CD4-positive, alpha-beta T cell (primary cell): ENCODE measurements around the gene RYR2. TPM values are rescaled to one million over a fixed set of nuclear protein-coding genes. Genes with fewer than 3 reads are reported as not detected.
"Not testable (repeated sequence)": the region's sequence is repeated elsewhere in the genome, so short reads cannot be mapped to it uniquely, and the experiment has no call there.

ENCODE experiments used
- ATAC-seq: fragments of 200-7000 bp; cut with Tn5 transposase; one replicate; pipeline ENCODE4 v1.10.0; 2022; ENCODE audit warnings: mild to moderate bottlenecking; ENCODE audit not compliant: poor library complexity
- CTCF ChIA-PET: fragments of 350-600 bp; sonication (Branson Sonifier 250); formaldehyde crosslinking; loops from one replicate; lab custom pipeline; 2021; ENCODE audit warnings: antibody characterized with exemption, inconsistent platforms; lab: Charles Lee
- POLR2A ChIA-PET: fragments of 350-600 bp; sonication (Branson Sonifier 250); formaldehyde crosslinking; loops from one replicate; lab custom pipeline; 2021; ENCODE audit warnings: antibody characterized with exemption, inconsistent platforms; lab: Charles Lee
- DNase-seq, 14 experiments: peaks; one replicate each; pipeline ENCODE4 v3.0.0-alpha.2; 2013 to 2020; ENCODE audit warnings: mixed read lengths in 2 of 14
- H3K27ac ChIP-seq, 2 donors: one replicate each; pipeline versions ENCODE4 v1.5.1 to v1.7.0; 2013; ENCODE audit warnings: low read length in 2 of 2, low read depth in 1 of 2, mild to moderate bottlenecking in 1 of 2
- H3K27me3 ChIP-seq, 2 experiments: 1 replicate in 1 of 2; 2 replicates in 1 of 2; pipeline versions ENCODE4 v1.6.1 to v1.7.0; 2013; ENCODE audit warnings: low read length in 2 of 2, control low read depth in 1 of 2, mild to moderate bottlenecking in 1 of 2, moderate library complexity in 1 of 2; ENCODE audit not compliant: insufficient read depth in 2 of 2, control insufficient read depth in 1 of 2
- H3K36me3 ChIP-seq: one replicate; pipeline ENCODE4 v1.6.1; 2013; ENCODE audit warnings: low read length, control low read depth; ENCODE audit not compliant: insufficient read depth
- H3K4me1 ChIP-seq: one replicate; pipeline ENCODE4 v1.6.1; 2013; ENCODE audit warnings: low read length, control low read depth; ENCODE audit not compliant: insufficient read depth
- H3K4me3 ChIP-seq: one replicate; pipeline ENCODE4 v1.5.1; 2013; ENCODE audit warnings: mild to moderate bottlenecking, low read length, moderate library complexity
- H3K9me3 ChIP-seq, 2 experiments: 1 replicate in 1 of 2; 2 replicates in 1 of 2; pipeline versions ENCODE4 v1.6.1 to v1.7.0; 2013; ENCODE audit warnings: low read length in 2 of 2, mild to moderate bottlenecking in 2 of 2, control low read depth in 1 of 2, moderate library complexity in 1 of 2; ENCODE audit not compliant: control insufficient read depth in 1 of 2, insufficient read depth in 1 of 2
- H3K27ac Mint-ChIP-seq: one replicate; pipeline ENCODE4 v1.8.0; 2020; ENCODE audit warnings: mixed read lengths
- H3K27me3 Mint-ChIP-seq: one replicate; pipeline ENCODE4 v1.8.0; 2021; ENCODE audit warnings: mixed read lengths
- H3K36me3 Mint-ChIP-seq: one replicate; pipeline ENCODE4 v1.8.0; 2021; ENCODE audit warnings: low read depth, mixed read lengths
- H3K4me1 Mint-ChIP-seq: one replicate; pipeline ENCODE4 v1.8.0; 2021; ENCODE audit warnings: low read depth, mixed read lengths
- H3K4me3 Mint-ChIP-seq: one replicate; pipeline ENCODE4 v1.8.0; 2020; ENCODE audit warnings: mild to moderate bottlenecking, mixed read lengths
- H3K9me3 Mint-ChIP-seq: one replicate; pipeline ENCODE4 v1.8.0; 2020; ENCODE audit warnings: mixed read lengths
- CTCF ChIP-seq: fragments of 200-600 bp; IDR thresholded peaks from one replicate; pipeline ENCODE4 v1.8.0; 2022; ENCODE audit warnings: antibody characterized with exemption, mild to moderate bottlenecking
- intact Hi-C, 2 experiments: fragments of 100-400 bp; cut with DNase I in 1 of 2; cut with micrococcal nuclease in 1 of 2; formaldehyde crosslinking; loops; one replicate each; pipeline versions ENCODE4 v1.15.1 to v1.9.0; 2023 to 2025; cut with DNase I, micrococcal nuclease
- total RNA-seq, 174 experiments: library from RNA in 2 of 174; stranded (reverse) in 2 of 174; gene quantifications; one replicate each; pipeline ENCODE4 v1.2.3 and lab custom pipeline; 2021 to 2026

The RYR2 gene
- total RNA-seq, 2 experiments from 2014 or later: not detected

GRCh38 chr1:237367758-237368157 is 325.8 kb downstream of the RYR2 start:
- no peaks in the 10 kb centered on the region for H3K9me3 ChIP-seq
- no peak for TF ChIP-seq CTCF
- no peaks in the 10 kb centered on the region for H3K36me3 Mint-ChIP-seq
- CTCF ChIA-PET: interaction anchor here (1.2 kb wide), 1 partner anchor 19 kb away, joined by 4 read pairs; no protein-coding TSS in a partner anchor
- intact Hi-C loops: no loop called here
- ATAC-seq (no peak), DNase-seq (no peak)
- POLR2A ChIA-PET: no interaction called here
- H3K27ac ChIP-seq: no peak overlapping the region
- H3K27me3 Mint-ChIP-seq: no peaks in the 10 kb centered on the region
- H3K36me3 ChIP-seq: no peaks in the 10 kb centered on the region
- no peak overlapping the region for H3K4me3 Mint-ChIP-seq
- no peak overlapping the region for H3K27ac Mint-ChIP-seq
- no peaks in the 10 kb centered on the region for H3K4me1 Mint-ChIP-seq
- H3K27me3 ChIP-seq: no peaks in the 10 kb centered on the region
- H3K4me3 ChIP-seq: no peak overlapping the region
- H3K4me1 ChIP-seq: no peaks in the 10 kb centered on the region
- no peaks in the 10 kb centered on the region for H3K9me3 Mint-ChIP-seq

GRCh38 chr1:237371477-237371876 is 329.5 kb downstream of the RYR2 start:
- intact Hi-C loops, H3K27me3 ChIP-seq, H3K9me3 ChIP-seq, H3K36me3 ChIP-seq, H3K27ac Mint-ChIP-seq, H3K4me1 Mint-ChIP-seq, H3K4me3 Mint-ChIP-seq, ATAC-seq, H3K4me1 ChIP-seq, CTCF ChIA-PET, H3K9me3 Mint-ChIP-seq, H3K36me3 Mint-ChIP-seq, DNase-seq, H3K27ac ChIP-seq, H3K4me3 ChIP-seq, H3K27me3 Mint-ChIP-seq, POLR2A ChIA-PET: not testable (repeated sequence)

- ChIA-PET CTCF (no interaction called here), POLR2A (no interaction called here)
- H3K27me3 ChIP-seq: no peaks in the 10 kb centered on the region
- TF ChIP-seq CTCF: no peak
- Mint-ChIP-seq H3K27ac (no peak overlapping the region), H3K4me1 (no peaks in the 10 kb centered on the region), H3K36me3 (no peaks in the 10 kb centered on the region), H3K9me3 (no peaks in the 10 kb centered on the region), H3K27me3 (no peaks in the 10 kb centered on the region), H3K4me3 (no peak overlapping the region)
- no peak overlapping the region for H3K27ac ChIP-seq
- ATAC-seq: no peak
- H3K4me1 ChIP-seq: no peaks in the 10 kb centered on the region
- no peaks in the 10 kb centered on the region for H3K36me3 ChIP-seq
- intact Hi-C loops: no loop called here
- no peak for DNase-seq
- no peak overlapping the region for H3K4me3 ChIP-seq
- H3K9me3 ChIP-seq: no peaks in the 10 kb centered on the region
These were observed 341.8 kb downstream of the RYR2 start for GRCh38 chr1:237383791-237384190.

DNA sequence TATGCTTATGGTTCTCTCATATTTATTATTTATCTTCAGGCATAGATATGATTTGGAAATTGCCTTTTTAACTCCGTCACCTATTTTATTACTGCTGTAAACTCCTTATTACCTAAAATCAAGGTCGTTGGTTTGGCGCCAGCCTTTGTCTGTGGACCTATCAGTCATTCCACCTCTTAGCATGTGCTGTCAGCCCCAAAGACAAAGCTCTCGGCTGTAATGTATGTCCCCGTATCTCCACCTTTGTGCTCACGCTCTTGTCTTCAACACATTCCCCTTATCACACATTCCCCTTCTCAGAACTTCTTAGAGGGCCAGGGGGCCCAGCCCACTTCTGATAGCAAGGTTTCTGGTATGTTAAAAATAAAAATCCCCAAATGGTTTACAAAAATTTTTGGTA is 342.2 kb downstream of the RYR2 start:
- TF ChIP-seq CTCF: no peak
- H3K4me1 ChIP-seq: no peaks in the 10 kb centered on the region
- H3K27ac Mint-ChIP-seq: no peak overlapping the region

More for the DNA sequence above, 342.2 kb downstream of the RYR2 start:
- Mint-ChIP-seq H3K4me3 (no peak overlapping the region), H3K9me3 (no peaks in the 10 kb centered on the region), H3K36me3 (no peaks in the 10 kb centered on the region), H3K4me1 (no peaks in the 10 kb centered on the region), H3K27me3 (no peaks in the 10 kb centered on the region)
- POLR2A ChIA-PET: no interaction called here
- DNase-seq: no peak
- ATAC-seq: no peak
- CTCF ChIA-PET: no interaction called here
- Histone ChIP-seq H3K36me3 (no peaks in the 10 kb centered on the region), H3K27me3 (no peaks in the 10 kb centered on the region), H3K9me3 (no peaks in the 10 kb centered on the region), H3K4me3 (no peak overlapping the region), H3K27ac (no peak overlapping the region)
- intact Hi-C loops: no loop called here
